Bronchial epithelial cell (primary cell): ENCODE results near the gene ACSF2. TPM values are rescaled to one million over a fixed set of nuclear protein-coding genes. Genes with fewer than 3 reads are reported as not detected.

Experiments used
- DNase-seq: peaks from one replicate; pipeline ENCODE4 v3.0.0-alpha.2; 2010; ENCODE audit warnings: low read depth
- FAIRE-seq: peaks from 2 replicates; lab custom pipeline; 2011; peaks lifted over from hg19 to GRCh38; lab: Jason Lieb, UNC
- H3K27me3 ChIP-seq: 2 replicates; pipeline ENCODE4 v1.5.1; 2011; ENCODE audit warnings: low read length; ENCODE audit not compliant: control insufficient read depth, insufficient read depth
- H3K36me3 ChIP-seq: 2 replicates; pipeline ENCODE4 v1.5.1; 2011; ENCODE audit warnings: low read length; ENCODE audit not compliant: control insufficient read depth, insufficient read depth
- H3K4me3 ChIP-seq: 2 replicates; pipeline ENCODE4 v1.5.1; 2011; ENCODE audit warnings: mild to moderate bottlenecking, low read depth, low read length, control low read depth
- total RNA-seq: library from RNA; depleted of rRNA; stranded (reverse); fragments of >200 nt; gene quantifications from 2 replicates; pipeline ENCODE4 v1.2.1, GENCODE V29; 2014
- TF ChIP-seq, protein P1 (sequence below): IDR thresholded peaks from 2 replicates; pipeline ENCODE4 v1.5.1; 2011; ENCODE audit warnings: mild to moderate bottlenecking, moderate library complexity, low read length, control low read depth, inconsistent platforms; ENCODE audit not compliant: insufficient read depth, severe bottlenecking

The ACSF2 gene
- total RNA-seq, 1 donor from 2014 or later: 14.7 TPM

DNA sequence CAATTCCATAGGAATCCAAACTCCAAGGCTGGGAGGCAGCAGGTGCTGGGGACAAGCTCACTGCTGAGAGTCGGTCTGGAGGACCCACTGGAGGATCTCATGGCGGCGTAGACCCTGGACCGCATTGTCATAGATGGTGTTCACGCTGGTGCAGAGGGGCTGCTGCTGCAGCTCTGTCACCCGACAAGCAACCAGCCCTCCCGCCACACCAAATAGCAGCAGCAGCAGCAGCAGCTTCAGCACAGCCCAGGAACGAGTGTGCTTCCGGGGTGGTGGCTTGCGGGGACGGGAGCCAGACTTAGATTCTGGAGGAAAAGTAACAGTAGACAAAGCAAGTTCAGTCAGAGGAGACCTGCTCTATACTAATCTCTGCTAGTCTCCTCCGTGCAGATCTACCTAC is 43.1 kb upstream of the ACSF2 start:
- FAIRE-seq (no peak), DNase-seq (no peak)
- H3K27me3 ChIP-seq: no peaks in the 10 kb centered on the region
- H3K4me3 ChIP-seq: no peak overlapping the region
- peaks cover 36% of the 10 kb centered on the region for H3K36me3 ChIP-seq
- TF ChIP-seq, protein P1, sequence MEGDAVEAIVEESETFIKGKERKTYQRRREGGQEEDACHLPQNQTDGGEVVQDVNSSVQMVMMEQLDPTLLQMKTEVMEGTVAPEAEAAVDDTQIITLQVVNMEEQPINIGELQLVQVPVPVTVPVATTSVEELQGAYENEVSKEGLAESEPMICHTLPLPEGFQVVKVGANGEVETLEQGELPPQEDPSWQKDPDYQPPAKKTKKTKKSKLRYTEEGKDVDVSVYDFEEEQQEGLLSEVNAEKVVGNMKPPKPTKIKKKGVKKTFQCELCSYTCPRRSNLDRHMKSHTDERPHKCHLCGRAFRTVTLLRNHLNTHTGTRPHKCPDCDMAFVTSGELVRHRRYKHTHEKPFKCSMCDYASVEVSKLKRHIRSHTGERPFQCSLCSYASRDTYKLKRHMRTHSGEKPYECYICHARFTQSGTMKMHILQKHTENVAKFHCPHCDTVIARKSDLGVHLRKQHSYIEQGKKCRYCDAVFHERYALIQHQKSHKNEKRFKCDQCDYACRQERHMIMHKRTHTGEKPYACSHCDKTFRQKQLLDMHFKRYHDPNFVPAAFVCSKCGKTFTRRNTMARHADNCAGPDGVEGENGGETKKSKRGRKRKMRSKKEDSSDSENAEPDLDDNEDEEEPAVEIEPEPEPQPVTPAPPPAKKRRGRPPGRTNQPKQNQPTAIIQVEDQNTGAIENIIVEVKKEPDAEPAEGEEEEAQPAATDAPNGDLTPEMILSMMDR: no peak

DNA sequence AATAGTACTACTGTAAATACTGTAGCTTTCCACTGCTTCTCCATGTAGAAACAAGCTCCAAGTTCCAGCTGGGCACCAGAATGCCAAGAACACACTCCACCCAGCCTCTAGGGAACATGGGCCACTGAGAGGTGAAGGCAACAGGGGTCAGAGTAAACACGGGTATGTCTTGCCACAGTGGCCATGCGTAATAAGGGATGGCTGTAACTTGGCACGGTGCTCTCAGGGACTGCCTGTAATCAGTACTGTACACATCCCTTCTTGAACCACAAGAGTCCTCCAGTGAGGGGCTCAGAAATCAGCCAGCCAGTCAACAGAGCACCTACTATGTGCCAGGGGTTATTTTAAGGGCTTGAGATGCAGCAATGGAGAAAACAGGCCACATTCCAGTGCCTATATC is 39.5 kb upstream of the ACSF2 start:
- no peak for DNase-seq
- H3K27me3 ChIP-seq: no peaks in the 10 kb centered on the region
- H3K4me3 ChIP-seq: no peak overlapping the region
- TF ChIP-seq, protein P1: no peak
- no peak for FAIRE-seq
- H3K36me3 ChIP-seq: peaks cover 51% of the 10 kb centered on the region

DNA sequence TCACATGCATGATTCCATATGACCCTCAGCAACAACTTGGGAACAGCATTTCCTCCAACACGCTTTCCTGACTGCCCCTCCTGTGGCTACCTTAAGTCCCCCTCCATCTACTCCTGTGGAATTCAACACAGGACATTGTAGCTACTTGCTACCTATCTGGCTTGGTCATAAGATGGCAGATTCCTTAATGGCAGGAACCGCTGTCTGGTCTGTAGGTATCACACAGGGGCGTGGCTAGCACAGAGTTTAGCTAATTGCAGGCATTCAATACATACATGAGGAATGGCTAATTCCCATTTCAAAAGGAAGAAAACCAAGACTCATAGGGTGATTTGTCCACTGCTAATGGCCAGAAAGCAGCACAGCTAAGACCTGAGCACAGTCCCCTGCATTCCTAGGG is 37.3 kb upstream of the ACSF2 start:
- Histone ChIP-seq H3K36me3 (peaks cover 52% of the 10 kb centered on the region), H3K4me3 (no peak overlapping the region), H3K27me3 (no peaks in the 10 kb centered on the region)
- FAIRE-seq (no peak), DNase-seq (no peak)
- TF ChIP-seq, protein P1: no peak

DNA sequence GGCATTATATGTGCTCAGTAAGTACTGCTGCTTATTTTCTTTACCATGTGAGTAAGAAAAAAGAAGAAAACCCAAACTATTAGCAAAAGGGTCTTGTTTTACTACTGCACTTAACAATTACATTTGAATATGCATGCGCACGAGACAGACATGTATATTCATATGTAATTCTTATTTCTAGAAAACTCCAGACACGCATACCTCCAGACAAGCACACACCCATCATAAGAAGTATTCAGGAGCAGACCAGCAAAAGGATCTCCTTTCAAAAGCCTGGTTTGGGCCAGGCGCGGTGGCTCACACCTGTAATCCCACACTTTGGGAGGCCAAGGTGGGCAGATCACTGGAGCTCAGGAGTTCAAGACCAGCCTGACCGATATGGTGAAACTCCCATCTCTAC is 36.5 kb upstream of the ACSF2 start:
- TF ChIP-seq, protein P1: no peak
- no peak for FAIRE-seq
- H3K36me3 ChIP-seq: peaks cover 52% of the 10 kb centered on the region

DNA sequence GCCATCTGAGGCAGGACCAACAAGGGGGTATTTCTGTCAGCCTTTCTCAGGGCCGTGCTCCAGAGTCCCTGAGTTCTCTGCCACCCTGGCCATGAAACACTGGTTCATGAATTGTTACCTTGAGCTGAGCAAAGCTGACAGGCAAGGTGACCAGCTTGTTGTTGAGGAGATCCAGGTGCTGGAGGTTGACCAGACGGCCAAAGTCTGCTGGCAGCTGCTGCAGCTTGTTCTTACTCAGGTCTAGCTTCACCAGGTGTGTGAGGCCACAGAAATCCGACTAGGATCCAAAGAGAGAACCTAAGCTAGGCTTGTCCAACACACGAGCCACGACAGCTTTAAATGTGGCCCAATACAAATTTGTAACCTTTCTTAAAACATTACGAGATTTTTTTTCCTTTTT is 33.4 kb upstream of the ACSF2 start:
- Histone ChIP-seq H3K36me3 (peaks cover 38% of the 10 kb centered on the region), H3K4me3 (no peak overlapping the region), H3K27me3 (no peaks in the 10 kb centered on the region)
- TF ChIP-seq, protein P1: no peak
- FAIRE-seq: no peak
- no peak for DNase-seq

More for the DNA sequence above, 36.5 kb upstream of the ACSF2 start:
- DNase-seq: no peak
- Histone ChIP-seq H3K4me3 (no peak overlapping the region), H3K27me3 (no peaks in the 10 kb centered on the region)

DNA sequence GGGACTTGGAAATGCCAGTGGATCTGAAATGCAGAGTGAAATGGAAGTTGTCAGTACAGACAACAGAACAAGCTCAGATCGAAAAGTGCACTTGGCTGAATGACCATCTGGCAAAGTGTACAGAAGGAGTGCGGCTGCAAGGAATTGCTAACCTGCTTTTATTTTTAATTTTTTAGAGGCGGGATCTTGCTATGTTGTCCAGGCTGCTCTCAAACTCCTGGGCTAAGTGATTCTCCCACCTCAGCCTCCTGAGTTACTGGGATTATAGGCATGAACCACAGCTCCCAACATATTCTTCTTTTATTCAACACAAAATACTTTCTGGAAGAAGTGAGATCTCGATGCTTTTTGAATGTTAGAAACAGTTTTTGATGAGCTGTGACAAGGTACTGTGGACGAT is 32.3 kb upstream of the ACSF2 start:
- FAIRE-seq (no peak), DNase-seq (no peak)
- H3K36me3 ChIP-seq: peaks cover 32% of the 10 kb centered on the region
- TF ChIP-seq, protein P1: no peak
- H3K4me3 ChIP-seq: no peak overlapping the region
- no peaks in the 10 kb centered on the region for H3K27me3 ChIP-seq
